Stimulated activated naive CD4-positive, alpha-beta T cell treated with Interleukin-2 at 50 U/mL for 16 hours (primary cell): ENCODE results near the gene RGS10.
"Not testable (repeated sequence)": the region's sequence is repeated elsewhere in the genome, so short reads cannot be mapped to it uniquely, and the experiment has no call there.

Experiments
- DNase-seq: peaks from one replicate; lab custom pipeline; 2025; lab: John Stamatoyannopoulos, UW

The RGS10 gene

GRCh38 chr10:119538632-119539358 is 3.7 kb downstream of the RGS10 start:
- no peak for DNase-seq

GRCh38 chr10:119537953-119538630 is 4.4 kb downstream of the RGS10 start:
- no peak for DNase-seq

GRCh38 chr10:119536508-119537025 is 6.0 kb downstream of the RGS10 start:
- no peak for DNase-seq

GRCh38 chr10:119535837-119536507 is 6.5 kb downstream of the RGS10 start:
- no peak for DNase-seq

GRCh38 chr10:119535305-119535704 is 7.2 kb downstream of the RGS10 start:
- DNase-seq, result no peak

- DNase-seq, result no peak
These were observed 9.0 kb downstream of the RGS10 start for GRCh38 chr10:119533473-119533872.

- DNase-seq, result not testable (repeated sequence)
These were observed 9.7 kb downstream of the RGS10 start for GRCh38 chr10:119532791-119533190.

- not testable (repeated sequence) for DNase-seq
These were observed 10.3 kb downstream of the RGS10 start for GRCh38 chr10:119532251-119532650.

GRCh38 chr10:119531067-119531466 is 11.5 kb downstream of the RGS10 start:
- no peak for DNase-seq

GRCh38 chr10:119528663-119529237 is 13.8 kb downstream of the RGS10 start:
- not testable (repeated sequence) for DNase-seq

GRCh38 chr10:119526621-119527592 is 15.6 kb downstream of the RGS10 start:
- DNase-seq, result no peak

- DNase-seq, result no peak
These were observed 16.4 kb downstream of the RGS10 start for GRCh38 chr10:119526149-119526548.

- DNase-seq, result no peak
These were observed 17.4 kb downstream of the RGS10 start for GRCh38 chr10:119525116-119525515.

GRCh38 chr10:119524720-119525070 is 17.8 kb downstream of the RGS10 start:
- DNase-seq, result no peak

GRCh38 chr10:119523895-119524719 is 18.4 kb downstream of the RGS10 start:
- no peak for DNase-seq

GRCh38 chr10:119522747-119523426 is 19.6 kb downstream of the RGS10 start:
- no peak for DNase-seq

GRCh38 chr10:119521443-119522204 is 20.9 kb downstream of the RGS10 start:
- DNase-seq, result no peak

GRCh38 chr10:119520283-119520682 is 22.2 kb downstream of the RGS10 start:
- no peak for DNase-seq

GRCh38 chr10:119518936-119519335 is 23.6 kb downstream of the RGS10 start:
- DNase-seq, result no peak
